Measurements from ENCODE around the gene CYGB. TPM values are rescaled to one million over a fixed set of nuclear protein-coding genes. Genes with fewer than 3 reads are reported as not detected.

CYGB gene
- total RNA-seq, 1 donor from 2014 or later, result 10.3 TPM

DNA sequence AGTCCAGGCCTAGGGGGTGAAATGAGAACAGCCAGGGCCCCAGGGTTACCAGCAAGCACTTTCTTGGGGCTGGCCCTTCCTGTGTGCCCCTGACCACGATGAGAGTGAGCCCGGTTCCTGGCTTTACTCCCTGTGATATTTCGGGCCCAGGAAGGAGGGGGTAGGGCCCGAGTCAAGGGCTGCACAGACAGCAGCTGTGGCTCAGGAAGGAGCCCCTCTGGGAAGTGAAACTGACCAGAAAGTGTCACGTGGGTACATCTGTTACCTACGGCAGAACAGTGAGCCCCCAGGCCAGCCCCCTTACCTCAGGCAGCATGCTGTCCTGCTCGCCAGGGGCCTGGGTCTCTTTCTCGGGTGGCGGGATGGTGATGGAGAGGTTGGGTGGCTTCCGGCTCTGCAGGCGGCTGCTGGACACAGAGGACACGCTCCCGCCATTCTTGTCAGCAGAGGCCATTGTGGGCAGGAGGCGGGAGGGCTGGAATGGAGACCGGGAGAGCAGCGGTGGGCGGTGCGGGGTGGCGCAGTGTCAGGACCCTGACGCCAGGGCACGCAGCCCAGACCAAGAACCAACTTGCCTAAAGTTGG, 56.3 kb downstream of the CYGB start:
- DNase-seq (ENCODE audit: low read depth), result no peak

- DNase-seq (ENCODE audit: low read depth), result no peak
Measured at GRCh38 chr17:76480632-76481031, 56.9 kb downstream of the CYGB start.

- DNase-seq (ENCODE audit: low read depth), result no peak
Measured at GRCh38 chr17:76479515-76480060, 57.9 kb downstream of the CYGB start.

- DNase-seq (ENCODE audit: low read depth), result no peak
Measured at GRCh38 chr17:76478730-76479514, 58.6 kb downstream of the CYGB start.

GRCh38 chr17:76478097-76478496, 59.4 kb downstream of the CYGB start:
- DNase-seq (ENCODE audit: low read depth), result no peak

- DNase-seq (ENCODE audit: low read depth), result no peak
Measured at GRCh38 chr17:76477576-76477975, 59.9 kb downstream of the CYGB start.

Other genes with a start within 250 kb of the CYGB start
- gene QRICH2, start 229.4 kb downstream of the CYGB start, total RNA-seq, result 1.4 and 2.8 TPM in 2 replicates
- gene PRPSAP1, start 183.8 kb downstream of the CYGB start, total RNA-seq, result 54.5 and 58.5 TPM in 2 replicates
- gene SPHK1, start 153.1 kb downstream of the CYGB start, total RNA-seq, result 16.5 and 118 TPM in 2 replicates
- 9.9 and 36.8 TPM in 2 replicates for gene UBE2O, start 84.6 kb downstream of the CYGB start, total RNA-seq
- gene AANAT, start 70.1 kb downstream of the CYGB start, total RNA-seq, result 0.10 TPM in 1 of 2 replicates, not detected in the other
- gene RHBDF2, start 36.3 kb downstream of the CYGB start, total RNA-seq, result 30.0 and 40.1 TPM in 2 replicates
- gene PRCD, start 2.3 kb upstream of the CYGB start, total RNA-seq, result 0.94 and 5.0 TPM in 2 replicates
- 3.5 and 8.0 TPM in 2 replicates for gene ST6GALNAC2, start 48.2 kb upstream of the CYGB start, total RNA-seq
- 0.52 TPM in 1 of 2 replicates, not detected in the other for gene ST6GALNAC1, start 106.0 kb upstream of the CYGB start, total RNA-seq
- gene MXRA7, start 173.3 kb upstream of the CYGB start, total RNA-seq, result 152 and 286 TPM in 2 replicates
- gene JMJD6, start 188.9 kb upstream of the CYGB start, total RNA-seq, result 18.2 and 18.4 TPM in 2 replicates
- gene METTL23, start 189.1 kb upstream of the CYGB start, total RNA-seq, result 27.0 and 31.6 TPM in 2 replicates
- gene SRSF2, start 199.6 kb upstream of the CYGB start, total RNA-seq, result 121 and 147 TPM in 2 replicates
- 21.1 and 23.1 TPM in 2 replicates for gene MFSD11, start 200.4 kb upstream of the CYGB start, total RNA-seq